ENCODE results near the gene QRSL1. TPM values are rescaled to one million over a fixed set of nuclear protein-coding genes. Genes with fewer than 3 reads are reported as not detected.
"Not testable (repeated sequence)": the region's sequence is repeated elsewhere in the genome, so short reads cannot be mapped to it uniquely, and the experiment has no call there.

QRSL1 gene
- total and polyA plus RNA-seq, 12 donors = 4.8 to 23.0 (median 11.0) TPM

- WGBS, 4 donors = 71 to 79% (median 78%) methylated on average over 8 of the region's 8 CpGs
- Histone ChIP-seq H3K27ac (no peak overlapping the region), H3K27me3 (no peaks in the 10 kb centered on the region), H3K36me3 (replicated peaks in 1 of 2) (no peaks in the 10 kb centered on the region), H3K9me3 (replicated peaks in 1 of 3) (no peaks in the 10 kb centered on the region), H3K4me3 (no peak overlapping the region), H3K4me1 (replicated peaks in 1 of 2) (peaks cover 0 to 8% of the 10 kb centered on the region in 2 donors)
- no peak for DNase-seq
- intact Hi-C loops (cut with DNase I) = no loop called here
- no peak for TF ChIP-seq POLR2A (IDR thresholded peaks at IDR 0.05)
- no peak for TF ChIP-seq CTCF (IDR thresholded peaks at IDR 0.05)
Measured at GRCh38 chr6:106694343-106694742, 65.0 kb downstream of the QRSL1 start.

- H3K27ac ChIP-seq = no peak overlapping the region
- H3K4me1 ChIP-seq (replicated peaks in 1 of 2) = no peaks in the 10 kb centered on the region
- H3K27me3 ChIP-seq = no peaks in the 10 kb centered on the region
- no peak overlapping the region for H3K4me3 ChIP-seq
- DNase-seq = no peak
- intact Hi-C loops (cut with DNase I) = no loop called here
- H3K36me3 ChIP-seq (replicated peaks in 1 of 2) = no peaks in the 10 kb centered on the region
- no peak for TF ChIP-seq POLR2A (IDR thresholded peaks at IDR 0.05)
- no peak for TF ChIP-seq CTCF (IDR thresholded peaks at IDR 0.05)
- H3K9me3 ChIP-seq (replicated peaks in 1 of 3) = no peaks in the 10 kb centered on the region
Measured at GRCh38 chr6:106700581-106700980, 71.2 kb downstream of the QRSL1 start.

DNA sequence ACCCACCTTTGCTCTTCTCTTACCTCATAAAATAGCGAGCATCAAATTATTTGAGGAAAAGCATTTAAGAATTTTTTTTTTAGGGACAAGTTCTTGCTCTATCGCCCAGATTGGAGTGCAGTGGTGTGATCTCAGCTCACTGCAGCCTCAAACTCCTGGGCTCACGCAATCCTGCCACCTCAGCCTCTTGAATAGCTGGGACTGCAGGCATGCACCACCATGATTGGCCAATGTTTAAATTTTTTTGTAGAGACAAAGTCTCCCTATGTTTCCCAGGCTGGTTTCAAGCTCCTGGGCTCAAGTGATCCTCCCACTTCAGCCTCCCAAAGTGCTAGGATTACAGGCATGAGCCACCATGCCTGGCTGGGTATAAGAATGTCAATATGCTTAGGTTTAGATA, 71.8 kb downstream of the QRSL1 start:
- intact Hi-C loops (cut with DNase I); H3K27me3 ChIP-seq; H3K27ac ChIP-seq; H3K4me1 ChIP-seq (replicated peaks in 1 of 2); DNase-seq; H3K4me3 ChIP-seq; H3K9me3 ChIP-seq (replicated peaks in 1 of 3); H3K36me3 ChIP-seq (replicated peaks in 1 of 2): not testable (repeated sequence)
- 84 to 87% (median 86%) methylated on average over 3 of the region's 3 CpGs for WGBS, 4 donors

DNA sequence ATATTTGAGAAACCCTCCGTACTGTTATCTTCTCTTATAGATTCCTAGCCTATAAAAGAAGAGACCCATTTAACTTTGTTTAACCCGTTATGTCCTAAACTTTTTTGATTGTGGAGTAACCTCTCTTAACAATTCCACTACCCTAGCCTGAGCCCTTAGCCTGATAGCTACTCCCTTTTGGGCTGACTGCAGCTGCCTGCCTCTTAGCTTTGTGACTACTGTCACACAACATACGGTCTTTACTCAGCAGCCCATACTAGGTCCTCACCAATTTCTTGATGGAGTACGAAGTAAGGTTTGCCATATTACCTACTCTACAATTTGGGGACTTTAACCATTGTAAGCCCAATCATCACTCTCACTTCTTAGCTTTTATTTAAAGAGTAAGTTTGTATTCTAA, 72.7 kb downstream of the QRSL1 start:
- TF ChIP-seq POLR2A (IDR thresholded peaks at IDR 0.05) = no peak
- TF ChIP-seq CTCF (IDR thresholded peaks at IDR 0.05) = no peak
- H3K4me3 ChIP-seq = no peak overlapping the region
- no peak for DNase-seq
- 56 to 69% (median 64%) methylated on average over 4 of the region's 4 CpGs for WGBS, 4 donors
- H3K9me3 ChIP-seq (replicated peaks in 1 of 3) = no peaks in the 10 kb centered on the region
- intact Hi-C loops (cut with DNase I) = no loop called here
- H3K27me3 ChIP-seq = no peaks in the 10 kb centered on the region
- H3K4me1 ChIP-seq (replicated peaks in 1 of 2) = no peaks in the 10 kb centered on the region
- no peak overlapping the region for H3K27ac ChIP-seq
- H3K36me3 ChIP-seq (replicated peaks in 1 of 2) = no peaks in the 10 kb centered on the region

GRCh38 chr6:106702451-106703110, 73.2 kb downstream of the QRSL1 start:
- WGBS, 4 donors = 54 to 59% (median 56%) methylated on average over 10 of the region's 10 CpGs
- intact Hi-C loops (cut with DNase I) = no loop called here
- H3K4me3 ChIP-seq = no peak overlapping the region

More at GRCh38 chr6:106702451-106703110, 73.2 kb downstream of the QRSL1 start:
- H3K36me3 ChIP-seq (replicated peaks in 1 of 2) = no peaks in the 10 kb centered on the region
- H3K27ac ChIP-seq = no peak overlapping the region
- TF ChIP-seq CTCF (IDR thresholded peaks at IDR 0.05) (no peak), POLR2A (IDR thresholded peaks at IDR 0.05) (no peak)
- DNase-seq = no peak
- no peaks in the 10 kb centered on the region for H3K9me3 ChIP-seq (replicated peaks in 1 of 3)
- H3K4me1 ChIP-seq (replicated peaks in 1 of 2) = no peaks in the 10 kb centered on the region
- no peaks in the 10 kb centered on the region for H3K27me3 ChIP-seq
